ENCODE measurements around the gene PDCD1. TPM values are rescaled to one million over a fixed set of nuclear protein-coding genes. Genes with fewer than 3 reads are reported as not detected.
A peak's percentile ranks its signal among the peaks of the same experiment; 100 is the strongest.
"Not testable (repeated sequence)": the region's sequence is repeated elsewhere in the genome, so short reads cannot be mapped to it uniquely, and the experiment has no call there.

Gene PDCD1
- total RNA-seq, 1 experiment from 2014 or later: not detected

DNA sequence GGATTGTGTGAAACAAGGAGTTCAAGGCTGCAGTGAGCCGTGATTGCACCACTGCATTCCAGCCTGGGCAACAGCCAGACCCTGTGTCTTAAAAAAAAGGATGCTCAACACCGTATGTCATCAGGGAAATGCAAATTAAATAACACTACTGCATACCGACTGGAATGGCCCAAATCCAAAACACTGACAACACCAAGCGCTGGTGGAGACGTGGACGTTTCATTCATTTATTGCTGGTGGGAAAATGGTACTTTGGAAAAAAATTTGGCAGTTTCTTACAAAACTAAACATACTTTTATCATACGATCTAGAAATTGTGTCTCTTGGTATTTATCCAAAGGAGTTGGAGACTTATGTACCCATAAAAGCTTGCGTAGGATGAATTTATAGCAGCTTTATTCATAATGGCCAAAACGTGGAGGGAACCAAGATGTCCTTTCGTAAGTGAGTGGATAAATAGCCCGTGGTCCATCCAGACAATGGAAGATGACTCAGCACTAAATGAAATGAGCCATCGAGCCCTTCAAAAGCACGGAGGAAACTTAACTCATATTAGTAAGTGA is 25.5 kb downstream of the PDCD1 start:
- ChIA-PET POLR2A (ENCODE audit: unreplicated experiment) (no interaction called here), CTCF (no interaction called here)

DNA sequence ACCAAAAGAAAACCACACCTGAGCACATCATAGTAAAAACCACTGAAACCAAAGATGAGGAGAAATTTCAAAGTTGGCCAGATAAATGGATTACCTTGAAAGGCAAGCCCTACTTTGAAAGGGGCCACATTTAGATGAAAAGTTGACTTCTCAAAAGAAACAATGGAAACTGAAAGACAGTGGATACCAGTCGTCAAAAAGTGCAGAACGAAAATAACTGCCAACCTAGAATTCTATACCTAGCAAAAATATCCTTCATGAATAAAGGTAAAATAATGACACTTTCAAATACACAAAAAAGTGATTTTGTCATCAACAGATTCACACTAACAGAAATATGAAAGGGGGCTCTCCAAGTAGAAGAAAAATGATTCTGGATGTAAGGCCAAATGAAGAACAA is 31.3 kb downstream of the PDCD1 start:
- no peak for ATAC-seq
- H3K4me2 ChIP-seq (ENCODE audit: low read length): no peak overlapping the region
- TF ChIP-seq EZH2 (IDR thresholded peaks at IDR 0.05; ENCODE audit: low read length, unreplicated experiment) (no peak), EZH2phosphoT487 (IDR thresholded peaks at IDR 0.05; ENCODE audit: borderline replicate concordance, low read length) (no peak)
- TF ChIP-seq, protein P1, sequence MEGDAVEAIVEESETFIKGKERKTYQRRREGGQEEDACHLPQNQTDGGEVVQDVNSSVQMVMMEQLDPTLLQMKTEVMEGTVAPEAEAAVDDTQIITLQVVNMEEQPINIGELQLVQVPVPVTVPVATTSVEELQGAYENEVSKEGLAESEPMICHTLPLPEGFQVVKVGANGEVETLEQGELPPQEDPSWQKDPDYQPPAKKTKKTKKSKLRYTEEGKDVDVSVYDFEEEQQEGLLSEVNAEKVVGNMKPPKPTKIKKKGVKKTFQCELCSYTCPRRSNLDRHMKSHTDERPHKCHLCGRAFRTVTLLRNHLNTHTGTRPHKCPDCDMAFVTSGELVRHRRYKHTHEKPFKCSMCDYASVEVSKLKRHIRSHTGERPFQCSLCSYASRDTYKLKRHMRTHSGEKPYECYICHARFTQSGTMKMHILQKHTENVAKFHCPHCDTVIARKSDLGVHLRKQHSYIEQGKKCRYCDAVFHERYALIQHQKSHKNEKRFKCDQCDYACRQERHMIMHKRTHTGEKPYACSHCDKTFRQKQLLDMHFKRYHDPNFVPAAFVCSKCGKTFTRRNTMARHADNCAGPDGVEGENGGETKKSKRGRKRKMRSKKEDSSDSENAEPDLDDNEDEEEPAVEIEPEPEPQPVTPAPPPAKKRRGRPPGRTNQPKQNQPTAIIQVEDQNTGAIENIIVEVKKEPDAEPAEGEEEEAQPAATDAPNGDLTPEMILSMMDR (conservative IDR thresholded peaks at IDR 0.05; ENCODE audit: low read depth, low read length): no peak
- no peaks in the 10 kb centered on the region for H3K9me2 ChIP-seq (replicated peaks; ENCODE audit: low read length)
- BruUV-seq (replicated peaks): no TSS peak
- no peaks in the 10 kb centered on the region for H4K20me1 ChIP-seq (ENCODE audit: low read length)
- intact Hi-C loops (cut with micrococcal nuclease): no loop called here
- H3K79me2 ChIP-seq (ENCODE audit: low read length): no peaks in the 10 kb centered on the region
- ChIA-PET CTCF (no interaction called here), POLR2A (ENCODE audit: unreplicated experiment) (no interaction called here)
- H3F3A ChIP-seq (ENCODE audit: low read length, unreplicated experiment): no peaks in the 10 kb centered on the region
- 0 out of 2 replicates have a peak, but pooled peaks cover 2% of the 10 kb centered on the region for H3K9me3 ChIP-seq (ENCODE audit: low read length)
- H3K27me3 ChIP-seq (ENCODE audit: low read length): 0 out of 2 replicates have a peak, but pooled peaks cover 7% of the 10 kb centered on the region
- no peaks in the 10 kb centered on the region for H3K4me1 ChIP-seq (ENCODE audit: insufficient read depth, low read length)
- no peak overlapping the region for H3K4me3 ChIP-seq (ENCODE audit: low read length)
- no peak overlapping the region for H3K27ac ChIP-seq (ENCODE audit: low read length)
- H3K9ac ChIP-seq (ENCODE audit: low read length): no peak overlapping the region
- no peak for DNase-seq
- H3K36me3 ChIP-seq (ENCODE audit: low read depth, low read length): no peaks in the 10 kb centered on the region
- H2AFZ ChIP-seq (ENCODE audit: low read length): no peak overlapping the region

More for the DNA sequence above, 25.5 kb downstream of the PDCD1 start:
- H3K27me3 ChIP-seq (ENCODE audit: low read length): no peaks in the 10 kb centered on the region; the same call in 1 of the 2 replicates
- intact Hi-C loops (cut with micrococcal nuclease): no loop called here
- H3K9ac ChIP-seq (ENCODE audit: low read length): no peak overlapping the region
- H3K36me3 ChIP-seq (ENCODE audit: low read depth, low read length): no peaks in the 10 kb centered on the region
- H3K4me3 ChIP-seq (ENCODE audit: low read length): peak overlapping the region; percentile 26; the same call in 1 of the 2 replicates
- H3K9me3 ChIP-seq (ENCODE audit: low read length): no peaks in the 10 kb centered on the region
- H3K79me2 ChIP-seq (ENCODE audit: low read length): no peaks in the 10 kb centered on the region
- DNase-seq: peak; percentile 38
- ATAC-seq: peak; percentile 51; the same call in 1 of the 2 replicates
- peaks cover 6% of the 10 kb centered on the region; the same call in 1 of the 2 replicates for H3K4me1 ChIP-seq (ENCODE audit: insufficient read depth, low read length)
- H4K20me1 ChIP-seq (ENCODE audit: low read length): no peaks in the 10 kb centered on the region
- no TSS peak for BruUV-seq (replicated peaks)
- H3K27ac ChIP-seq (ENCODE audit: low read length): no peak overlapping the region
- no peaks in the 10 kb centered on the region for H3K9me2 ChIP-seq (replicated peaks; ENCODE audit: low read length)
- no peak for TF ChIP-seq EZH2 (IDR thresholded peaks at IDR 0.05; ENCODE audit: low read length, unreplicated experiment)
- TF ChIP-seq, protein P1 (conservative IDR thresholded peaks at IDR 0.05; ENCODE audit: low read depth, low read length): no peak
- TF ChIP-seq EZH2phosphoT487 (IDR thresholded peaks at IDR 0.05; ENCODE audit: borderline replicate concordance, low read length): no peak
- H3K4me2 ChIP-seq (ENCODE audit: low read length): peak overlapping the region; percentile 53
- peak overlapping the region; percentile 60 for H2AFZ ChIP-seq (ENCODE audit: low read length)
- no peaks in the 10 kb centered on the region for H3F3A ChIP-seq (ENCODE audit: low read length, unreplicated experiment)

DNA sequence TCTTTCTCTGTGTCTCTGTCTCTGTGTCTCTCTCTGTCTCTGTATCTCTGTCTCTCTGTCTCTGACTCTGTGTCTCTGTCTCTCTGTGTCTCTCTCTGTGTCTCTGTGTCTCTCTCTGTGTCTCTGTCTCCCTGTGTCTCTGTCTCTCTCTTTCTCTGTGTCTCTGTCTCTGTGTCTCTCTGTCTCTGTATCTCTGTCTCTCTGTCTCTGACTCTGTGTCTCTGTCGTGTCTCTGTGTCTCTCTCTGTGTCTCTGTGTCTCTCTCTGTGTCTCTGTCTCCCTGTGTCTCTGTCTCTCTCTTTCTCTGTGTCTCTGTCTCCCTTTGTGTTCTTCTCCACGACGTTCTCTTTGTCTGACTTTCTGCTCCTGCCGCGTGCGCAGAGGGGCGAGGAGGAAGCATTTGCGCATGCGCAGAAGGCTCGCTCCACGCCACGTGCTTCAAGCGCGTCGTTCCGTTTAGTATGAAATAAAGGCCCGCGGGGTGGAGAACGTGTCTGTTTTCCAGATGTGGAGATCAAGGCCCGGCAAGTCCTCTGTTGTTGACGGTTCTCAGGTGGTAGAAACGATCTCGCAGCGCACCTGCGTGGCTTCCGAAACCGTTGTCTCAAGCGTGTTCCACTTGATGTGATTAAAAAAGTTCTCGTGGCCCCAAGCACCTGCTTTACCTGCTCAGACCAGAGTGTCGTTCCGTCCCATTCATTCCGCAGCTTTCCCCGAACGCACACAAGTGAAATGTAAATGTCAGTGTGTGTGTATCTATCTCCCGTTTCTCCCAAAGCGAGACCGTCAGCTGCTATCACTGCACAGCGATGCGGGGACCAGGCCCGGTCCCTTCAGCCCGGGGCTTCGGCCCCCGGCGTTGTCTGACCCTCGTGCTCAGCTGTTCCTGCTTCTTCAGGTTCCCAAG is 34.9 kb downstream of the PDCD1 start:
- H3K4me2 ChIP-seq (ENCODE audit: low read length); H3K9me3 ChIP-seq (ENCODE audit: low read length); ATAC-seq; H4K20me1 ChIP-seq (ENCODE audit: low read length); intact Hi-C loops (cut with micrococcal nuclease); H3K27ac ChIP-seq (ENCODE audit: low read length); CTCF ChIA-PET; DNase-seq; H3K4me1 ChIP-seq (ENCODE audit: insufficient read depth, low read length); H2AFZ ChIP-seq (ENCODE audit: low read length); H3K79me2 ChIP-seq (ENCODE audit: low read length); H3K36me3 ChIP-seq (ENCODE audit: low read depth, low read length); H3K4me3 ChIP-seq (ENCODE audit: low read length); BruUV-seq (replicated peaks); H3K9ac ChIP-seq (ENCODE audit: low read length); H3K27me3 ChIP-seq (ENCODE audit: low read length); POLR2A ChIA-PET (ENCODE audit: unreplicated experiment); H3K9me2 ChIP-seq (replicated peaks; ENCODE audit: low read length); H3F3A ChIP-seq (ENCODE audit: low read length, unreplicated experiment): not testable (repeated sequence)

Data from PC-3 (cell line).